Tibial nerve (tissue), 4 donors: Measurements from ENCODE around the gene DCAF15. TPM values are rescaled to one million over a fixed set of nuclear protein-coding genes. Genes with fewer than 3 reads are reported as not detected.

Experiments used
- DNase-seq, 2 donors: peaks; one replicate each; pipeline ENCODE4 v3.0.0-alpha.2; 2019; ENCODE audit warnings: low spot score in 2 of 2
- H3K27ac ChIP-seq, 4 donors: fragments of 200-600 bp; sonication (generic) in 3 of 4; one replicate each; pipeline ENCODE4 v1.5.1; 2017 to 2019; ENCODE audit warnings: mild to moderate bottlenecking in 1 of 4
- H3K27me3 ChIP-seq, 2 donors: fragments of 200-600 bp; sonication (generic) in 1 of 2; one replicate each; pipeline versions ENCODE4 v1.5.1 to v1.6.0; 2017 to 2019
- H3K36me3 ChIP-seq, 3 donors: fragments of 200-600 bp; sonication (generic); one replicate each; pipeline ENCODE4 v1.5.1; 2018 to 2019
- H3K4me1 ChIP-seq, 4 donors: fragments of 200-600 bp; sonication (generic) in 3 of 4; one replicate each; pipeline ENCODE4 v1.5.1; 2017 to 2019
- H3K4me3 ChIP-seq, 4 donors: fragments of 200-600 bp; sonication (generic) in 3 of 4; one replicate each; pipeline ENCODE4 v1.5.1; 2017 to 2019; ENCODE audit warnings: mild to moderate bottlenecking in 1 of 4, moderate library complexity in 1 of 4
- H3K9me3 ChIP-seq, 4 donors: fragments of 200-600 bp; sonication (generic) in 3 of 4; one replicate each; pipeline ENCODE4 v1.5.1; 2017 to 2019
- CTCF ChIP-seq, 5 experiments: fragments of 200-600 bp in 3 of 5; fragments of 450-650 bp in 2 of 5; sonication (generic) in 3 of 5; IDR thresholded peaks; one replicate each; pipeline ENCODE4 v1.5.1; 2016 to 2019; ENCODE audit warnings: antibody characterized with exemption in 5 of 5, mild to moderate bottlenecking in 3 of 5, moderate library complexity in 2 of 5
- EP300 ChIP-seq, 2 donors: sonication (generic); formaldehyde crosslinking; IDR thresholded peaks; one replicate each; pipeline ENCODE4 v1.6.1; 2017; ENCODE audit warnings: antibody characterized with exemption in 2 of 2, mild to moderate bottlenecking in 1 of 2
- POLR2A ChIP-seq, 2 donors: fragments of 450-650 bp; IDR thresholded peaks; one replicate each; pipeline ENCODE4 v1.6.1; 2017; ENCODE audit warnings: antibody characterized with exemption in 2 of 2, mild to moderate bottlenecking in 2 of 2, moderate library complexity in 2 of 2
- WGBS, 2 donors: methylation state at CpG; one replicate each; pipeline ENCODE4 v1.1.5; 2018; 5-methylcytosine and 5-hydroxymethylcytosine counted together
- total RNA-seq, 4 donors: library from RNA; depleted of rRNA; stranded (reverse); fragments of >200 nt; gene quantifications; one replicate each; pipeline ENCODE4 v1.1.0, GENCODE V29; 2016

DCAF15 gene, protein sequence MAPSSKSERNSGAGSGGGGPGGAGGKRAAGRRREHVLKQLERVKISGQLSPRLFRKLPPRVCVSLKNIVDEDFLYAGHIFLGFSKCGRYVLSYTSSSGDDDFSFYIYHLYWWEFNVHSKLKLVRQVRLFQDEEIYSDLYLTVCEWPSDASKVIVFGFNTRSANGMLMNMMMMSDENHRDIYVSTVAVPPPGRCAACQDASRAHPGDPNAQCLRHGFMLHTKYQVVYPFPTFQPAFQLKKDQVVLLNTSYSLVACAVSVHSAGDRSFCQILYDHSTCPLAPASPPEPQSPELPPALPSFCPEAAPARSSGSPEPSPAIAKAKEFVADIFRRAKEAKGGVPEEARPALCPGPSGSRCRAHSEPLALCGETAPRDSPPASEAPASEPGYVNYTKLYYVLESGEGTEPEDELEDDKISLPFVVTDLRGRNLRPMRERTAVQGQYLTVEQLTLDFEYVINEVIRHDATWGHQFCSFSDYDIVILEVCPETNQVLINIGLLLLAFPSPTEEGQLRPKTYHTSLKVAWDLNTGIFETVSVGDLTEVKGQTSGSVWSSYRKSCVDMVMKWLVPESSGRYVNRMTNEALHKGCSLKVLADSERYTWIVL
- 10 to 100 TPM; 14.3 to 31.5 (median 19.3) TPM for total RNA-seq

GRCh38 chr19:13952154-13952930 lies at the start of gene DCAF15:
DCAF15 (plus strand) TSS chr19:13952509; CDS start chr19:13952513, 4 bp downstream.
- Histone ChIP-seq H3K9me3 (no peaks in the 10 kb centered on the region), H3K4me1 (peaks cover 0 to 24% (median 12%) of the 10 kb centered on the region in 4 donors), H3K27me3 (no peaks in the 10 kb centered on the region), H3K36me3 (peaks cover 2 to 34% (median 15%) of the 10 kb centered on the region in 3 donors), H3K4me3 (peak within 1 kb of the TSS; percentile 68 to 96 (median 82)), H3K27ac (peak within 1 kb of the TSS; percentile 58 to 93 (median 88))
- peak; percentile 98 to 100 for DNase-seq
- TF ChIP-seq CTCF (IDR thresholded peaks at IDR 0.05) (peak in 1 of 5 experiments; percentile 46), POLR2A (IDR thresholded peaks at IDR 0.05) (peak in 1 of 2 donors; percentile 45), EP300 (IDR thresholded peaks at IDR 0.05) (peak; percentile 66 to 69)
- WGBS, 2 donors: 0% methylated on average over 47 to 50 of the region's 65 CpGs

- 79 to 84% methylated on average over 4 of the region's 4 CpGs for WGBS, 2 donors
Measured at GRCh38 chr19:13902993-13903555, 49.2 kb upstream of the DCAF15 start.

GRCh38 chr19:13905634-13906520 lies 46.4 kb upstream of the DCAF15 start, which contains the start of the genes BRME1 and CC2D1A:
BRME1 (minus strand) TSS chr19:13906117; CDS start chr19:13904892, 1,225 bp downstream.
CC2D1A (plus strand) TSS chr19:13906201; CDS start chr19:13906442, 241 bp downstream.
- Histone ChIP-seq H3K4me3 (peak within 1 kb of the TSS; percentile 67 to 92 (median 74)), H3K36me3 (peaks cover 0 to 24% (median 7%) of the 10 kb centered on the region in 3 donors), H3K27ac (peak within 1 kb of the TSS in 3 of 4 donors; percentile 83 to 88 (median 85)), H3K9me3 (no peaks in the 10 kb centered on the region), H3K4me1 (peaks cover 0 to 27% (median 6%) of the 10 kb centered on the region in 4 donors), H3K27me3 (no peaks in the 10 kb centered on the region)
- peak in 1 of 5 experiments; percentile 42 for TF ChIP-seq CTCF (IDR thresholded peaks at IDR 0.05)
- peak; percentile 18 to 67 for TF ChIP-seq EP300 (IDR thresholded peaks at IDR 0.05)
- TF ChIP-seq POLR2A (IDR thresholded peaks at IDR 0.05): peak in 1 of 2 donors; percentile 64
- DNase-seq: peak; percentile 79 to 80
- WGBS, 2 donors: 10 to 11% methylated on average over 23 to 36 of the region's 86 CpGs

More at GRCh38 chr19:13902993-13903555, 49.2 kb upstream of the DCAF15 start:
- no peak for DNase-seq
- no peak overlapping the region for H3K4me3 ChIP-seq
- no peak overlapping the region for H3K27ac ChIP-seq
- H3K27me3 ChIP-seq: no peaks in the 10 kb centered on the region
- TF ChIP-seq CTCF (IDR thresholded peaks at IDR 0.05) (peak in 1 of 5 experiments; percentile 28), POLR2A (IDR thresholded peaks at IDR 0.05) (no peak)
- peaks cover 0 to 38% (median 11%) of the 10 kb centered on the region in 4 donors for H3K4me1 ChIP-seq
- no peaks in the 10 kb centered on the region for H3K36me3 ChIP-seq
- no peaks in the 10 kb centered on the region for H3K9me3 ChIP-seq

DNA sequence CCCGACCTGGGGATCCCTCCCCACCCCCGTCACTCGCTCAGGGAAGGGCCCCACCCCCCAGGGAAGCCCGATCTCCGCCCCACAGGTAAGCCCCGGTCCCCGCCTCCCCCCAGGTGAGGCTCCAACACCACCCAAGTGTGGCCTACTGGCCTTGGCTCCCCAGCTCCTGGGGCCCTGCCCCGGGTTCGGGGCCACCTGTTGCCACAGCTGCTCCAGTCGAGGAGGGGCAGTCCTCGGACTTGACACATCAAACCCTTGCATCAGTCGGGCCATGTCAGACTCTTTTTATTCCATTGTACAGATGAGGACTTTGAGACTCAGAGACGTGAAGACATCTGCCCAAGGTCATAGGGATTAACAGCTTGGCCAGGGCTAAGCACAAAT lies 45.8 kb upstream of the DCAF15 start:
- Histone ChIP-seq H3K27ac (peak overlapping the region in 3 of 4 donors; percentile 83 to 88 (median 85)), H3K4me3 (peak overlapping the region; percentile 67 to 92 (median 74)), H3K36me3 (peaks cover 0 to 30% (median 7%) of the 10 kb centered on the region in 3 donors), H3K27me3 (no peaks in the 10 kb centered on the region), H3K9me3 (no peaks in the 10 kb centered on the region), H3K4me1 (peaks cover 0 to 27% (median 6%) of the 10 kb centered on the region in 4 donors)
- TF ChIP-seq POLR2A (IDR thresholded peaks at IDR 0.05) (no peak), CTCF (IDR thresholded peaks at IDR 0.05) (no peak), EP300 (IDR thresholded peaks at IDR 0.05) (no peak)
- WGBS, 2 donors: 4 to 9% methylated on average over 3 to 8 of the region's 13 CpGs
- DNase-seq: no peak
